Neural cell (in vitro differentiated cells): ENCODE measurements around the gene RAPGEF4.

Experiments used
- CTCF ChIP-seq: fragments of 450-650 bp; IDR thresholded peaks from 2 replicates; pipeline ENCODE4 v1.5.1; 2014; ENCODE audit warnings: antibody characterized with exemption, mild to moderate bottlenecking, moderate library complexity; ENCODE audit not compliant: poor library complexity, severe bottlenecking
- EZH2 ChIP-seq: fragments of 200-600, 300-800 bp; shearing (Covaris generic), sonication (generic); IDR thresholded peaks from 2 replicates; pipeline ENCODE4 v1.6.1; 2014; ENCODE audit warnings: antibody characterized with exemption, low read length, borderline replicate concordance, mild to moderate bottlenecking; ENCODE audit not compliant: insufficient read depth, poor library complexity, severe bottlenecking
- MXI1 ChIP-seq: fragments of 450-650 bp; conservative IDR thresholded peaks from 2 replicates; pipeline ENCODE4 v1.6.1; 2014; ENCODE audit warnings: antibody characterized with exemption, mild to moderate bottlenecking; ENCODE audit not compliant: poor library complexity, severe bottlenecking
- POLR2AphosphoS5 ChIP-seq: IDR thresholded peaks from 2 replicates; pipeline ENCODE4 v1.6.1; 2012
- RAD21 ChIP-seq: fragments of 450-650 bp; conservative IDR thresholded peaks from 2 replicates; pipeline ENCODE4 v1.6.1; 2014; ENCODE audit warnings: antibody characterized with exemption, mild to moderate bottlenecking, moderate library complexity
- REST ChIP-seq: IDR thresholded peaks from 2 replicates; pipeline ENCODE4 v1.6.1; 2012; ENCODE audit warnings: borderline replicate concordance
- SMC3 ChIP-seq: fragments of 450-650 bp; conservative IDR thresholded peaks from 2 replicates; pipeline ENCODE4 v1.6.1; 2014; ENCODE audit warnings: antibody characterized with exemption, mild to moderate bottlenecking, moderate library complexity; ENCODE audit not compliant: poor library complexity
- TAF1 ChIP-seq: IDR thresholded peaks from 2 replicates; pipeline ENCODE4 v1.6.1; 2012; ENCODE audit warnings: low read depth

GRCh38 chr2:172947461-172948153, 212.0 kb downstream of the RAPGEF4 start:
- TF ChIP-seq MXI1 (no peak), EZH2 (no peak), CTCF (no peak), POLR2AphosphoS5 (no peak), REST (no peak), SMC3 (no peak), RAD21 (no peak), TAF1 (no peak)
